ENCODE data around the gene RAD18.
A peak's percentile ranks its signal among the peaks of the same experiment; 100 is the strongest.

The RAD18 gene

DNA sequence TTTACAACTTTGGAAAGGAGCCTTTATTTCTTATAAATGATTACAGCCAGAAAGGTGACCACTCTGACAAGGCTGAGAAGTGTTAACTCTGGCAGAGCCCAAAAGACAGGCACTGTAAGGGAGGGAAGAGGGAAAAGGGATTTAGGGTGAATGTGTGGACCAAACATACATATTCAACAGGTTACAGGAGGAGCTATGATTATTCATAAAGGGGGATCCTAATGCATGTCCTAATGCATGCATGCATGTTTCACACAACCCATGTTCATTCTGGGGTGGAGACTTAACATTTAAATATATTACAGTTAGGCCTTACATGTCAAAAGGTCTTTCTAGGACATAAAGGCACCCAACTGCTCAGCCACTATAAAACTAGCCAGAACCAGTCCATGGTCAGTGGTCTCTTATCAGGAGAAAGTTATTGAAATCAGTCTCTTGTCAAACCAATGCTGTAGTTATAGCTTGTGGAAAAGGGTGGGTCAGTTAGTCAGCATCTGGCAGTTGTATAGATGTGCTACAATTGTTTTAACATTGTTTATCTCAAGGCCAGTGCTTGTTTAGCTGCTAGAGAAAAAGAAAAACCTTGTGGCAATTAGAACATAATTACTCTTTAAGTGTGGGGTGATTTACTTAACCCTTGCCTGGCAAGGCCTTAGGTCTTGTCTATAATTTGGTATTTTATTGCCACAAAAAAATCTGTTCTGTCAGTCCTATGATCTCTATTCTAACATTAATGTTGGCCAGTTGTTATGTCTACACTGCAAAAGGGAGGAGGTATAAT lies 77.5 kb downstream of the RAD18 start:
- TF ChIP-seq CTCF (conservative IDR thresholded peaks at IDR 0.05; ENCODE audit: control insufficient read depth, insufficient read depth, low read depth, low read length), result no peak
- DNase-seq (ENCODE audit: low read depth), result no peak
- no peak overlapping the region for H3K4me3 ChIP-seq (ENCODE audit: control insufficient read depth, low read depth, low read length)

DNA sequence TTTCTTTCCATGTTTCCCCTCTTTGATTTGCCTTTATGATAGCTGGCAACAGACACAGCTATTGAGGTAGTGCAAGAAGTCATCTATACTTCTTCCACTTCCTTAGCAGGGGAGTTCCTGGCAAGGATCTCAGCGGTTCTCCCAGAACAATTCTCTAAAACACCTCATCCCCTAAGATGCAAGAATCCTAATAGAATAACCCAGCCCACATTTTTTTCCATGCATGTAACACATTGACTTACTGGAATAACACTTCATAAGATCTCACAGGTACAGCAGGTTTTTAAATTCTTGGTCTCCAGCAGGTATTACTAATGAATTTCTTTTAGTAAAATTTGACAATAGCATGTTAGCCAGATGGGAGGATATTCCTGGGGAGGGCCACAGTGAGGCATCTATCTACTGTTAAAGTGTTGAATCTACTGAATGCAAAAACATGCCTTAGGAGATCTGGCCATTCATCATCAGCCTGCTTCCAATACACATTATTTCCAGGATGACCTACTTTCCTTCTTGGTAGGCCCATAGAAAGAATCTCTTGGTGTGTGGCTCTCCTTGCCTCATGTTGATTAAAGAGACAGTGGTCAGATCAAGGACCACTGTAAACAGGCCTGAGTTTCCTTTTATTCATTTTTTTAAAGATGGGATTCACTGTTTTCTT lies 78.5 kb downstream of the RAD18 start:
- no peak overlapping the region for H3K4me3 ChIP-seq (ENCODE audit: control insufficient read depth, low read depth, low read length)
- no peak for TF ChIP-seq CTCF (conservative IDR thresholded peaks at IDR 0.05; ENCODE audit: control insufficient read depth, insufficient read depth, low read depth, low read length)
- DNase-seq (ENCODE audit: low read depth), result no peak

GRCh38 chr3:8882642-8883041 lies 80.6 kb downstream of the RAD18 start:
- H3K4me3 ChIP-seq (ENCODE audit: control insufficient read depth, low read depth, low read length), result no peak overlapping the region
- DNase-seq (ENCODE audit: low read depth), result no peak
- TF ChIP-seq CTCF (conservative IDR thresholded peaks at IDR 0.05; ENCODE audit: control insufficient read depth, insufficient read depth, low read depth, low read length), result no peak

DNA sequence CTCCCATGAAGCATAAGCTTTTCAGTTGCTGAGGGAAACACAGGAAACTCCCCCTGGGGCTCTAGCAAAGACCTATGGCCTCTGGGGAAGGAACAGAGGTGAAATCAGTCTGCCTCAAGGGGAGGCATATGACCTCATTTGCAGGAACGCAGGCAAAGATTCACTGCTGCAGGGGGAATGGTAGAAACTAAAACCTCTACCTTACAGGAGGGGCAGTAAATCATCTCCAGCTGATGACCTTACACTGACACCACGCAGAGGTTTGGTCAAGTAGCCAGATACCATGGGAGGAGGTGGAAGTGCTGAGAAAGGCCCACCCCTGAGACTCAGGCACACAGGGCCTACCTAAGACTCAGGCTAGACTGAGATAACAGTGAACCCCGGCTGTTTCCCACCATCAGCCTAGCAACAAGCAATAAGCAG lies 81.1 kb downstream of the RAD18 start:
- no peak for DNase-seq (ENCODE audit: low read depth)
- H3K4me3 ChIP-seq (ENCODE audit: control insufficient read depth, low read depth, low read length), result no peak overlapping the region
- no peak for TF ChIP-seq CTCF (conservative IDR thresholded peaks at IDR 0.05; ENCODE audit: control insufficient read depth, insufficient read depth, low read depth, low read length)

GRCh38 chr3:8879347-8879944 lies 83.8 kb downstream of the RAD18 start:
- TF ChIP-seq CTCF (conservative IDR thresholded peaks at IDR 0.05; ENCODE audit: control insufficient read depth, insufficient read depth, low read depth, low read length), result no peak
- no peak overlapping the region for H3K4me3 ChIP-seq (ENCODE audit: control insufficient read depth, low read depth, low read length)
- DNase-seq (ENCODE audit: low read depth), result no peak

- DNase-seq (ENCODE audit: low read depth), result peak; percentile 45
- TF ChIP-seq CTCF (conservative IDR thresholded peaks at IDR 0.05; ENCODE audit: control insufficient read depth, insufficient read depth, low read depth, low read length), result no peak
- H3K4me3 ChIP-seq (ENCODE audit: control insufficient read depth, low read depth, low read length), result no peak overlapping the region
These were observed 87.4 kb downstream of the RAD18 start for GRCh38 chr3:8875836-8876235.
